Amygdala (tissue), 56 donors: ENCODE measurements around the gene GNB1L.
A peak's percentile ranks its signal among the peaks of the same experiment; 100 is the strongest.

ENCODE experiments used
- DNase-seq, 56 donors: peaks; one replicate each; lab custom pipeline; 2025; lab: John Stamatoyannopoulos, UW

Gene GNB1L

GRCh38 chr22:19877626-19878339, 23.1 kb upstream of the GNB1L start:
- DNase-seq = no peak

- no peak for DNase-seq
These were observed 22.4 kb upstream of the GNB1L start for GRCh38 chr22:19876941-19877625.

DNA sequence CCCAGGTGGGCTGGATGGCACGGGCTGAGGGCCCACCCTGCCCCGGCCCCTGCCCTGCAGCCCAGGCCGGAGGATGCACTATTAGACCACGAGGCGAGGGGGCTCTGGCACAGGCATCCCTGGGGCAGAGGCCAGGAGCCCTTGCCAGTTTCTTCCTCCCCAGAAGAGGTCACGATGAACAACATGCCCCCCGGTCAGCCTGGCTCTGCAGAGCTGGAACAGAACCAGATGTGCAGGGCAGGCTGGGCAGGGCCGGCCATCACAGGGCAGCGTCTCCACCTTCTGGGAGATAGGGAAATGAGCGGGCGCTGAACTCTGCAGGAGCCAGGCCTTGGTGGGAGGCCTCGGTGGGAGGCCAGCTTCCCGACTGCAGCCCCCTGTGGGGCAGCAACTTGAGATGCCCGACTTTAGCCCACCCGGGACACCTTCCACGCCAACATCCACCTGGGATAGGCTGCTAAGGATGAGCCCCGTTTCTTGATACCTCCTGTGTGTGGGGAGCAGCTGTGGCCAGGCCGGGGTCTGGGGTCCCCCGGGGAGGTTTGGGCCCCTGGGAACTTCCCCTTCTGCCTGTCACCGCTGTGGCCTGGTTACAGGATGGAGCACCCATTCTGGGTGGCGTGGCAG, 21.8 kb upstream of the GNB1L start:
- no peak for DNase-seq

DNA sequence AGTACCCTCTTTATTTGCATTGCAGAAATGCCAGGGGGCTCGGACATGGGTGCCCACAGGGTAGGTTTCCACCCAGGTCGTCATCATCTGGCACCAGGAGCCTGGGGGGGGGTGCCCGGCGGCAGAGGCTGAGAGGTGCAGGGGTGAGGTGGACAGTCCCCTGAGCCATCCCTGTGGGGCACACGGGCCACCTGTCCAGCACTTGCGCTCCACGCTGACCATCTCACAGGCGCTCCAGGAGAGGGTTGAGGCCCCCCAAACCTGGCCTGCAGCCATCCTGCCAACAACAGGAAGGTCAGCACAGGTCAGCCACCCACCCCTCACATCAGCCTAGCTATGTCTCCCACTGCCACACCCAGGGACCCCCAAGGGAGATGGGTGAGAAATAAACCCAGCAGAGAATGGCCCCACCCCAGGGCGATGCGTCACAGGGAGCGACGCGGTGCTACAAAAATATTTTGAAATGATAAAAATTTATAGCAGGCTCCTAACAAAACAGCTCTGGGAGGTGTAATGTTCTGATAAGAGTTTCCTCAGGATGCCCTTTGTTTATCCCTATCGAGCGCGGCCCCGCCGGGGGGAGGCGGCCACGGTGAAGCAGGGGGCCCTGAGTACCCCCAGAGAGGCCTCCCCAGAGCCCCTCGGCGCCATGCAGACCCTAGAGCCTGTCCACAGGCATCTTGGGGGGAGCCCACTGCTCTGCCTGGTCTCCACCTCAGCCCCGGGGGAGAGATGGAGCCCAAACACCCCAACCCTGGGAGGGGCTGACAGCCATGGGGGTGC, 21.0 kb upstream of the GNB1L start:
- no peak for DNase-seq

GRCh38 chr22:19875061-19875530, 20.4 kb upstream of the GNB1L start:
- DNase-seq = no peak

- DNase-seq = no peak
These were observed 19.8 kb upstream of the GNB1L start for GRCh38 chr22:19874307-19875060.

- no peak for DNase-seq
These were observed 19.3 kb upstream of the GNB1L start for GRCh38 chr22:19873960-19874306.

- DNase-seq = no peak
These were observed 18.7 kb upstream of the GNB1L start for GRCh38 chr22:19873138-19873959.

DNA sequence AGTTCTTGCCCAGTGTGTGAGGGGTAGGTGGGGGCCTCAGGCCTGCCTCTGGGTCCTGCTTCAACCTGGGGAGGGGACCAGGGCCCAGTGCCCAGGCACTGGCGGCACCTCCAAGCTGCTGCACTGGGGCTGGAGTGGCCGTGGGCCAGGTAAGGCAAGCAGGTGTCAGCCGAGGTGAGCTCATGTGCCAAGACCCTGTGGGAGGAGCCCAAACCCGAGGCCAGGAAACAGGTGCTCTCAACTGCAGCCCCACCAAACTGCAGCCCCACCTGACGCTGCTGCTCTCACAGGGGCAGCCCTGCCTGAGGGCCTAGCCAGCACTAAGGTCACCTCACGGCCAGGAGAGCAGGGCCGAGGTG, 18.1 kb upstream of the GNB1L start:
- no peak for DNase-seq

GRCh38 chr22:19871845-19872778, 17.4 kb upstream of the GNB1L start:
- no peak for DNase-seq

DNA sequence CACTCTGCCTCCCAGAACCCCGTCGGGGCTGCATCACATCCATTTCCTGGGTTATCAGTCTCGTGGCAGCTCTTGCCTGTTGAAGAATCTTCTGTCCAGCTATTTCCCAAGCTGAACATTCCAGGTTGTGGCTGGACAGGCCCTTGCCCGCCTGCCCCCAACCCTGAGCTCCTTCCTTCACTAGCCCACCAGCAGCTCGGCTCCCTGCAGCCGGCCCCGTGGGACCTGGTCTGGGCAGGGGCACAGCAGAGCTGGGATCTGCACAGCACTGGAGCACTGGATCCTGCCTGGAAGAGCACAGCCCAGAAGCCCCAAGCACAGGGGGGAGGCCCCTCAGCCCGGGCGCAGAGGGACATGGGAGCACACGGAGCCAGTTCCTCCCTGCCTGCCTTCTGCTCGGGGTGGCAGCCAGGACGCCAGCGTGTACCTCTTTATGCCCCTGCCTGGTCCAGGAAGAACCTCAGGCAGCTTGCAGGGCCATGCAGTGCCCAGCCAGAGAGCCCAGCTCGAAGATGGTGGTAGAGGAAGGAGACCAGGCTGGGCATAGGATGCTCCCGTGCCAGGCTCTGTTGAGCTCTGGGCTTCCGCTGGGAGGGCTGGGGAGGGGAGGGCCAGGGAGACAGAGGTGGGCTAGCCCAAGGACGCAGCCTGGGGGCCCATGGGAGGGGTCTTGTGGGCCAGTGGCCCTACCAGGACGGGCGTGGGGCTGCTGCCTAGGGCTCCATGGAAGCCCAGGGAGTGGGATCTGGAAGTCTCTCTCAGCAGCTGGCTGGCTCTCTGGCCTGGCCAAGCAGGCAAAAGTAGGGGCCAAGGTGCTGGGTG, 16.6 kb upstream of the GNB1L start:
- no peak for DNase-seq

DNA sequence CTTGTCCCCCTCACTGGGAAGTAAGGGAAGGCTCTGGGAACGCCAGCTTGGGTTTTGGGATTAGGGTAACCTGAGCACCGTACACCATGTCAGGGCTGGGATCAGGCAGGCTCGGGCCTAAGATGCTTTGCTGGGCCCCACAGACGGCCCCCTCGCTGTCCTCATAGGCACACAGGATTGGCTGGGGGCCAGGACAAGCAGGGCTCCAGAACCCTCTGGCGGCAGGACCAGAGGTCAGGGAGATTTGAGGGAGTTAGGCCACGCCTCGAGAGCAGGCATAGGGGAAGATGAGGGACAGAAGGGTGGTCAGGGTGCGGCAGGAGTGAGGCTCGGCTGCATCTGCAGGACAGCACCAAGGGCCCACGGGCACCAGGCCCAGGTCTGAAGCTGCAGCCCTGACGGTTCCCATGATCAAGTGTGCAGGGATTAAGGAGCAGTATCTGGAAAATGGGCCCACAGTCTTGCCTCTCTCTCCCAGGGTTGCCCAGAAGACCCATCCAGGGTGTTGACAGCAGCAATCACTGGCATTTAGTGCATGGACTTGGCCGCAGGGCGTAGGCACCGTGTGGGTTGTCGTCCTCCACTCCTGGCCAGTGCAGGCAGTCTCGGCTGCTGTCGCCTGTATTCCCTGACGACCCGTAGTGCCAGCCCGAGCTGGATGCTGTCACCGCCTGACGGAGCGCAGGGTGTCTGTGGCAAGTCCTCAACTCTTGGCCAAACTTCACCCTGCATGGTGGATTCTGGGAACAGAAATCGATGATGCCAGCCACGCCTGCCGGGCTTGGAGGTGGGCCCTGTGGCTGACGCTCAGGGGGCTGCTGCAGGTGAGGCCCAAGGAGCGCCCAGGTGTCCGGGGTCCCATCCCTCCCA, 15.7 kb upstream of the GNB1L start:
- DNase-seq = no peak

GRCh38 chr22:19869497-19870152, 15.0 kb upstream of the GNB1L start:
- DNase-seq = no peak

- peak in 32 of 56 donors; percentile 16 to 77 (median 36) for DNase-seq
These were observed 14.2 kb upstream of the GNB1L start for GRCh38 chr22:19868773-19869471.

GRCh38 chr22:19868333-19868732, 13.7 kb upstream of the GNB1L start:
- no peak for DNase-seq
